IPS-NIHi11 (cell line): ENCODE measurements around the gene FAM200A.
"Not testable (repeated sequence)": the region's sequence is repeated elsewhere in the genome, so short reads cannot be mapped to it uniquely, and the experiment has no call there.

Source experiments
- DNase-seq: peaks from one replicate; pipeline ENCODE4 v3.0.0; 2012; ENCODE audit warnings: mixed read lengths, low spot score

Gene FAM200A

GRCh38 chr7:99504281-99504602, 47.7 kb downstream of the FAM200A start:
- peak; percentile 96 for DNase-seq

GRCh38 chr7:99501236-99501635, 50.7 kb downstream of the FAM200A start:
- DNase-seq, result not testable (repeated sequence)

- DNase-seq, result no peak
These were observed 51.3 kb downstream of the FAM200A start for GRCh38 chr7:99500637-99501009.

GRCh38 chr7:99499721-99500636, 51.9 kb downstream of the FAM200A start, which contains the start of gene ZNF394:
ZNF394 (minus strand) TSS chr7:99500281; CDS start chr7:99500093, 188 bp downstream.
- DNase-seq, result peak; percentile 92

GRCh38 chr7:99499371-99499720, 52.6 kb downstream of the FAM200A start:
- no peak for DNase-seq

GRCh38 chr7:99498546-99498944, 53.4 kb downstream of the FAM200A start:
- no peak for DNase-seq

- DNase-seq, result no peak
These were observed 54.0 kb downstream of the FAM200A start for GRCh38 chr7:99497766-99498545.
